ENCODE results near the gene ANGEL2.

Gene ANGEL2

DNA sequence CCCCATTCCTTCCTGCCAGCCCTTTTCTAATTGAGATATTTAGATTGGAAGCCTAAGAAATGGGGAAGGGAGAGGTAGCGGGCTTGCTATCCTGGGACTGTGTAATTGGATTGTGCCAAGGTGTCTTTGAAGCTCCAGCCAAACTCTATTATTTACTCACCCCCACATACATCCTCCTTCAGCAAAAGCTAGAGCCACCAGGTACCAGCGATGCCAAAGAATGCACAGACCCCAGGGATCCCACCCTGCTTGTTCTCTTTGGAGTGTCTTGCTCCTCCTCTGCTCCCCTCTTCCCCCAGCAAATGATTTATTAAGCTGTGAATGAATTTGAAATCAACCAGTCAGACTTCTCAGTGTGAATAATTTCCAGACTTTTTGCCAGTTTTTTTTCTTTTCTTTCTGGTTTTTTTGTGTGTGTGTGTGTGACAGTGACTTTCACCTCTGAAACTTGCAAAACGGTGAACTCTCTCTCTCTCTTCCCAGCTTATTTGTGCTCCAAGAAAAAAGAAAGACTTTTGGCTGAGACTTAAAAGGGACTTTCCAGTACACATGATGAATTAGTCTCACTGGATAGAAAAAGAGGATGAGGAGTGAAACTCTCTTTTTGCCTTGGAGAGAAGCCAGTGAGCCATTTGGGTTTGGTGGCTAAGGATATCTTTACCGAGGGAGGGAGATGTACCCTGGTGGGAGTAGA, 63.6 kb downstream of the ANGEL2 start:
- peak; percentile 35 for DNase-seq

DNA sequence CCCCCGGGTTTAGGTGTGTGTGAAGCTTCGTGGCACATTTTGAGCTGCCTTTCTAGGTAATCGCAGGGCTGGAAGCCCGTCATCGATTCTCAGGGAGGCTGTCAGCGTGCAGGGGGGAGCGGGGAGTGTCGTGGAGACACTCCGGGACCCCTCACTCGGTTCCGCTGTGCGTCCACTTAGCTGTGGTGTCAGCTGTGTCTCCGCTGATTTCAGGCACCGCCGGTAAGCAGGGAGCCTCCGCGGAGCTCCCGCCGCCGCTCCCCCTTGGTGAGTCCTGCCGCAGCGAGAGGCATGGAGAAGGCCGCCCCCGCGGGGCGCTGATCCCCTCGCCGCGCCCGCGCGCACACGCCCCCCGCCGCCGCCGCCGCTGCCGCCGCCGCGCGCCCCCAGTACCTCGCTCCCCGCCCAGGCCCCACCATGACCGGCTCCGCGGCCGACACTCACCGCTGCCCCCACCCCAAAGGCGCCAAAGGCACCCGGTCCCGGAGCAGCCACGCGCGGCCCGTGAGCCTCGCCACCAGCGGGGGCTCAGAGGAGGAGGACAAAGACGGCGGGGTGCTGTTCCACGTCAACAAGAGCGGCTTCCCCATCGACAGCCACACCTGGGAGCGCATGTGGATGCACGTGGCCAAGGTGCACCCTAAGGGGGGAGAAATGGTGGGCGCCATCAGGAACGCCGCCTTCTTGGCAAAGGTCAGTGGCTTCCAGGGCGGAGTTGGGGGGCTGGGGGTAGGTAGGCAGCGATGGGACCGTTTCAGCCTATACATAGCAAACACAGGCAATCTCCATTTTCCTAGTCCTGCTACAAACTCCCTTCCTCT, 64.3 kb downstream of the ANGEL2 start:
- peak; percentile 50 for DNase-seq

DNA sequence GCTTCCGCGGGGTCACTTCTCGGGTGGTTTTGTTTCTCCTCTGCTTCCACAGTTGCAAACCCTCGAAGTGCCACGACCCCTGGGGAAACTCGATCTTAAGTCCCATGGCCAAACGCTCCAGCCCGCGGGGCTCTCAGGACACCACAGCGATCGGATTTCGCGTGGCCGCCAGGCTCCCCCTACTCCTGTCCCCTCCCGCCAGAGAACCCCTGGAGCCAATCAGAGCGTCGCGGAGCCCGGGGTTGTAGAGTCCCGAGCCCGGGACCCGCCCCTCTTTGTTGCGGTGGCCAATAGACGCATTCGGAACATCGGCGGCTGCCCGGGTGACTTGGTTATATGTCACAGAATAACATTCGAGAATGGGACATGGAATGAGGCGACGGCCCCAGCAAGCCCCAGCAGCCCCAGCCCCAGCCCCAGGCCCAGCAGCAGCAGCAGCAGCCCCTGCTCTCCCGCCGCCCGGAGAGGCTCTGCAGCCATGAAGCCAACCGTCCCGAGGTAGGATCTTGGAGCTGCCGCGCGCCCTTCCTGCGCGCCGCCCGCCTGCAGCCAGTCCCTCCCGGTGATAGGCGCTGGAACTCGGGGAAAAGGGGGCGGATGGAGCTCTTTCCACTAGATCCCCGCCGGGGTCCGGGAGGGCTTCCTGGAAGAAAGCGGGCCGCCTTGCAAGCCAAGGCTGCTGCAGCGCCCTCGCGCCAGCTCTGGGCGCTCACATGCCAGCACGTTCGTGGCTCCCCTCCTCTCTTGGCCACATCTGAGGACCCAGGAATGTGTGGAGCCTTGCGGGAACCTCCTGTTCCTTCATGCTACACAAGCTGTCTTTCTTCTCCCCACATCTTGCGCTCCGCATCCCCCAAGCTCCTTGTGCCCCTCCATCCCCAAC, 65.2 kb downstream of the ANGEL2 start, which contains the start of gene VASH2:
Gene VASH2 (plus strand): TSS at position 299 of the 883 bp plus-strand sequence. CDS start 1,002 bp downstream, outside the sequence.
- peak; percentile 85 for DNase-seq

DNA sequence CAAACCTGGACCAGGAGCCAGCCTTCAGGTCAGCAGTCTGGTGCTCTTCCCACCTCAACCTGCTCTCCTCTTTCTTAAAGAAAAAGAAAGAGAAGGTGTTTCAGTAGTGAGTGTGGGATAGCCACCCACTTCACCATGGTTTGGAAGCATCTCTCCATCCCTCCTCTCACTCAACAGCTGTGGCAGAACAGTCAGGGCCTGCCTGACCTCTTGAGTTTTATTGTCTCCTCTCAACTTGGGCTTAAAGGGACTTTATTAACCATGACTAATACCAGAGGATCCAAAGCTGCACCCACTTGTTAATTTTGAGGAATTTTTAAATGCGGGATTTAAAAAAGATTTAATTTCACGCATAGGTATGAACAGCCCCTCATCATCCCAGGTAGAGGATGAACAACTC, 65.9 kb downstream of the ANGEL2 start:
- no peak for DNase-seq

DNA sequence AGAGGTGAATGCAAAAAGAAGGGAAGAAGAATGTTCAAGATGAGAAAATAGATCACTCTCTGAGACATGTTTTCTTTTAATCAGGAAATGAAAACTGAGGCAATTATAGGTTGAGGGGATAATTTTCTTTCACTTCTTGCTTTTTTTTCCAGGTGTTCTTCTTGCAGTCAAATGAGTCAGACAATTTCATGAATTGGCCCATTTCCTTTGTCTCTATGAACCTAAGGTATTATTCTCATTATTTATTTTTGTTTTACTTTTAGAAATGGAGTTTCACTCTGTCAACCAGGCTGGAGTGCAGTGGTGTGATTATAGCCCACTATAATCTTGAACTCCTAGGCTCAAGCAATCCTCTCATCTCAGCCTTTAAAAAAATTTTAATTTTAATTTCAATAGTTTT, 68.8 kb downstream of the ANGEL2 start:
- DNase-seq, result no peak

DNA sequence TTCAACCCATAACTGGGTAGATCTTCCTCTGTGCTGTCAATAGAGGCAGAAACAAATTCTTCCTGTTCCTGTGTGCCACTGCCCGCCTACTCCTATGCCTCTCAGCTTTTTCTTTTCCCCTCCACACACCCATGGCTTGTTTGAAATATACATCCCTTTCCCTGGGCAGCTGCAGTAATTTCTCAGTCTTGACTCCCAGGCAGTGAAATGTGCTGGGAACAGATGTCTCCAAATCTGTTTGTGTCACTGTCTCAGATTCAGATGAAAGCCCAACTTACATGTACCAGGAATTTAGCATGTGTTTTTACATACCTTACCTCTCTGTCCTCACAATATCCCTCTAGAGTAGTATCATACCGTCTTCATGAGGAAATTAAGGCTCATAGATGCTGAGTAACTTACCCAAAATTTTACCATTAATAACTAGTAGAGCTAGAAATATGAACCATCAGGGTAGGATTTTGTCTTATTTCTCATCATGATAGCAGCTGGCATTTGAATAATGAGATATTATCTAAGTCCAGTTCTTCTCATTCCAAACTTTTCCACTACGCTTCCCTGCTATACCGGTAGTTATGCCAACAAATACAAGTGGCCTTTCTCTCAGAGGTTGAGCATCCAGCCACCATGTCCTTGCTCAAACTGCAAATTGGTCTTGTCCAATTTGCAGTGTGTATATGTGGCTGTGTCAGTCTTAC, 70.1 kb downstream of the ANGEL2 start:
- DNase-seq, result no peak

GRCh38 chr1:212945056-212945455, 70.6 kb downstream of the ANGEL2 start:
- DNase-seq, result no peak

GRCh38 chr1:212944229-212944901, 71.3 kb downstream of the ANGEL2 start:
- DNase-seq, result no peak

- no peak for DNase-seq
Measured at GRCh38 chr1:212943393-212943710, 72.3 kb downstream of the ANGEL2 start.

DNA sequence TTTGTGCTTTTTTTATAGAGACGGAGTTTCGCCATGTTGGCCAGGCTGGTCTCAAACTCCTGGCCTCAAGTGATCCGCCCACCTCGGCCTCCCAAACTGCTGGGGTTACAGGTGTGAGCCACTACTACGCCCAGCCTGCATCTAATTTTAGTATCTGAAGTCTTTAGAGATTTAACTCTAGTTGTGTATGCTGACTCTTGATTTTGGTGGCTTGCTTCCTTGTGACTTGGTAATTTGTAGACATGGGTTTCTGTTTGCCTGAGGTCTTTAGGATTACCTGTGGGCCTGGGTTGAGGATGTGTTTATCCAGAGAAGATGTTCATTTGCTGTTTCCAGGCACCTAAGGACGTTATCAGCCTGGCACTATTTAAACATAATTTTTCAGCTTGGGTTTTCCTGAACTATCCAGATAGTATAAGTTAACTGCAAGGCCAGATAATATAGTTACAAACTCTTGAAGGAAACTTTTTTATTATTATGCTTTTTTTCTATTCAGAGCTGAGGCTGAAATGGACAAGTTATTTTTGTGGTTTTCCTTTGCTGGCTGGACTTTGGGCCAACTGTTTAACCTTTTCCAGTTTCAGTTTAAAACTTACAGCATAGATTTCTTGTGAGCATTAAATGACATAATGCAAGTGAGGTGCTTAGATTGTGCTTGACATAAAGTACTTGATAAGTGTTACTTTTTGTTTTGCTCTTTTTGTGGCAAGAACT, 72.8 kb downstream of the ANGEL2 start:
- no peak for DNase-seq
